Measurements from ENCODE around the gene RIBC2. TPM values are rescaled to one million over a fixed set of nuclear protein-coding genes. Genes with fewer than 3 reads are reported as not detected.

RIBC2 gene
- total RNA-seq, 1 donor from 2014 or later: 2.6 TPM

- no peak overlapping the region for H3K4me3 ChIP-seq
- H3K27ac ChIP-seq: no peak overlapping the region
- ATAC-seq (no peak), DNase-seq (no peak)
- no peak for TF ChIP-seq CTCF (IDR thresholded peaks at IDR 0.05)
- no peaks in the 10 kb centered on the region for H3K27me3 ChIP-seq (ENCODE audit: low read depth)
- H3K9me3 ChIP-seq: no peaks in the 10 kb centered on the region
- no peaks in the 10 kb centered on the region for H3K4me1 ChIP-seq
- H3K36me3 ChIP-seq: no peaks in the 10 kb centered on the region
- intact Hi-C loops (cut with DNase I): no loop called here
Measured at GRCh38 chr22:45454275-45454674, 40.8 kb downstream of the RIBC2 start.

DNA sequence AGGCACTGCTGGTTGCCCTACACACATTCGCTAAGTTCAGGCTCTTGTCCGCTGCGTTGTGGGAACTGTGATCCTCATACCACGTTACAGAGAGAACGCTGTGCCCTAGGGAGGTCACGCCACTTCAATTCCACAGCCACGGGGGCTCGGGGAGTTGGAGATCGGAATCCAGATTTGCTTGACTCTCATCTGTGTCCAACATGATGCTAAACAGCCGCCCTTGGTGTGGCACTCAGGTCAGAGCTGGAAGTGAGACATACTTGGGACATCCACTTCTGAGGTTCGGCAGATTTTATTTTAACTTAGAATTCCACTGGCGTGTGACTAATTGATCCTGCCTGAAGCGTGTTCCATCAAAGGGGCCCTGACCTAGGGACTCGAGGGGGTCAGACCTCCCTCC lies 41.7 kb downstream of the RIBC2 start:
- intact Hi-C loops (cut with DNase I): no loop called here
- Histone ChIP-seq H3K27ac (no peak overlapping the region), H3K4me3 (no peak overlapping the region), H3K36me3 (no peaks in the 10 kb centered on the region), H3K27me3 (ENCODE audit: low read depth) (no peaks in the 10 kb centered on the region), H3K4me1 (no peaks in the 10 kb centered on the region), H3K9me3 (no peaks in the 10 kb centered on the region)
- DNase-seq (no peak), ATAC-seq (no peak)
- no peak for TF ChIP-seq CTCF (IDR thresholded peaks at IDR 0.05)

DNA sequence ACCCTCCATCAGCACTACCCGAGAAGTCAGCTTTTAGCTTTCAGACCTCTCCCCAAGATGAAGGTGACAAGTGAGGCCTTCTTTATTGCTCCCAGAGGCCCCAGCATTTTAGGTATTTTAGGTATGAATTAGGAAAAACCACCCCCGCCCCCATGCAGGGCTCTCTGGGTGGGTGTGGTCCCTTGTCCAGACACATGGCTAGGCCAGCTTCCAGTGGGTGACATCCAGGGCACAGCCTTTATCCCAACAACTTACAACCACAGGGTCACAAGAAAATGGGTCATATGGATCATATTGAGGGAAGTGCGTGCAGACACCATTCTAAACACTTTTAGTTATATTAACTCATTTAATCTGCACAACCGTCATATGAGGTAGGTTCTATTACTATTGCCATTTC lies 42.1 kb downstream of the RIBC2 start:
- no peak for DNase-seq
- no peaks in the 10 kb centered on the region for H3K4me1 ChIP-seq
- intact Hi-C loops (cut with DNase I): no loop called here
- no peak overlapping the region for H3K27ac ChIP-seq
- H3K36me3 ChIP-seq: no peaks in the 10 kb centered on the region
- TF ChIP-seq CTCF (IDR thresholded peaks at IDR 0.05): no peak
- H3K4me3 ChIP-seq: no peak overlapping the region
- ATAC-seq: no peak
- H3K9me3 ChIP-seq: no peaks in the 10 kb centered on the region
- no peaks in the 10 kb centered on the region for H3K27me3 ChIP-seq (ENCODE audit: low read depth)

- H3K4me3 ChIP-seq: no peak overlapping the region
- H3K4me1 ChIP-seq: no peaks in the 10 kb centered on the region
- no peaks in the 10 kb centered on the region for H3K36me3 ChIP-seq
- no peak for TF ChIP-seq CTCF (IDR thresholded peaks at IDR 0.05)
- H3K27me3 ChIP-seq (ENCODE audit: low read depth): no peaks in the 10 kb centered on the region
- ATAC-seq (no peak), DNase-seq (no peak)
- H3K9me3 ChIP-seq: no peaks in the 10 kb centered on the region
- intact Hi-C loops (cut with DNase I): no loop called here
- no peak overlapping the region for H3K27ac ChIP-seq
Measured at GRCh38 chr22:45456811-45457210, 43.3 kb downstream of the RIBC2 start.

- intact Hi-C loops (cut with DNase I): no loop called here
- Histone ChIP-seq H3K4me1 (no peaks in the 10 kb centered on the region), H3K27ac (no peak overlapping the region), H3K27me3 (ENCODE audit: low read depth) (no peaks in the 10 kb centered on the region), H3K4me3 (no peak overlapping the region), H3K36me3 (no peaks in the 10 kb centered on the region), H3K9me3 (no peaks in the 10 kb centered on the region)
- no peak for TF ChIP-seq CTCF (IDR thresholded peaks at IDR 0.05)
- no peak for DNase-seq
- ATAC-seq: no peak
Measured at GRCh38 chr22:45458532-45458931, 45.0 kb downstream of the RIBC2 start.

DNA sequence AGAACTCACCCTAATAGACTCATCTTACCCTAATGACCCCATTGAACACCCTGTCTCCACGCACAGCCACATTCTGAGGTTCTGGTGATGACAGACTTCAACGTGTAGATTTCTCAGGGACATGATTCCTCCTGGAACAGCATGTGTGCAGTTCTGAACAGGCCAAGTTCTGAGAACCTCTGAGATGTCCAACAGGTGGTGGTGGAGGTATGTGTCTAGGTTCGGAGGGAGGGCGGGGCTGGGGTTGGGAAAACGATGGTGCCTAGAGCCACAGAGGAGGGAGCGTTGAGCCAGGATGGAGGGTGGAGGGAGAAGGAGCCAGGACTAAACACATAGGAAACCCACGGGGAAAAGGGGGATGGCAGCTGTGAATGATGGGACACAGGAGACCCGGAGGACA lies 45.7 kb downstream of the RIBC2 start:
- intact Hi-C loops (cut with DNase I): no loop called here
- no peak for ATAC-seq
- no peak overlapping the region for H3K4me3 ChIP-seq

More for the DNA sequence above, 45.7 kb downstream of the RIBC2 start:
- H3K27me3 ChIP-seq (ENCODE audit: low read depth): no peaks in the 10 kb centered on the region
- H3K4me1 ChIP-seq: no peaks in the 10 kb centered on the region
- no peak for DNase-seq
- H3K9me3 ChIP-seq: no peaks in the 10 kb centered on the region
- H3K36me3 ChIP-seq: no peaks in the 10 kb centered on the region
- H3K27ac ChIP-seq: peak overlapping the region; percentile 56
- TF ChIP-seq CTCF (IDR thresholded peaks at IDR 0.05): no peak
